Neuronal stem cell (in vitro differentiated cells): ENCODE measurements around the gene DACH2. TPM values are rescaled to one million over a fixed set of nuclear protein-coding genes. Genes with fewer than 3 reads are reported as not detected.

Experiments
- DNase-seq: peaks from one replicate; pipeline ENCODE4 v3.0.0-alpha.2; 2013; ENCODE audit warnings: low spot score
- H2AFZ ChIP-seq: one replicate; pipeline ENCODE4 v1.6.1; 2013; ENCODE audit warnings: mild to moderate bottlenecking, low read length, inconsistent platforms
- H2AK5ac ChIP-seq: 2 replicates; pipeline ENCODE4 v1.6.1; 2013; ENCODE audit warnings: low read depth, mild to moderate bottlenecking, inconsistent platforms, low read length, moderate library complexity, mixed read lengths
- H2BK120ac ChIP-seq: 2 replicates; pipeline ENCODE4 v1.6.1; 2013; ENCODE audit warnings: low read depth, mild to moderate bottlenecking, inconsistent platforms, low read length, moderate library complexity, mixed read lengths
- H2BK12ac ChIP-seq: one replicate; pipeline ENCODE4 v1.6.1; 2013; ENCODE audit warnings: low read length, inconsistent platforms
- H2BK15ac ChIP-seq: 2 replicates; pipeline ENCODE4 v1.6.1; 2013; ENCODE audit warnings: mild to moderate bottlenecking, low read length, inconsistent platforms, mixed read lengths
- H2BK5ac ChIP-seq: one replicate; pipeline ENCODE4 v1.6.1; 2013; ENCODE audit warnings: inconsistent platforms, mild to moderate bottlenecking, low read length, moderate library complexity
- H3K14ac ChIP-seq: one replicate; pipeline ENCODE4 v1.6.1; 2013; ENCODE audit warnings: low read length, inconsistent platforms
- H3K18ac ChIP-seq: 2 replicates; pipeline ENCODE4 v1.6.1; 2013; ENCODE audit warnings: low read length, inconsistent platforms
- H3K23ac ChIP-seq: 2 replicates; pipeline ENCODE4 v1.6.1; 2013; ENCODE audit warnings: low read depth, mild to moderate bottlenecking, mixed read lengths, low read length, inconsistent platforms; ENCODE audit not compliant: poor library complexity
- H3K27ac ChIP-seq: replicated peaks from 3 replicates; pipeline ENCODE4 v1.5.1; 2013; ENCODE audit warnings: low read length, inconsistent platforms
- H3K27me3 ChIP-seq, 3 experiments: 2 replicates each; pipeline ENCODE4 v1.6.1; 2013; ENCODE audit warnings: low read length in 3 of 3, mild to moderate bottlenecking in 2 of 3, inconsistent platforms in 1 of 3, low read depth in 1 of 3, mixed read lengths in 1 of 3, moderate library complexity in 1 of 3; ENCODE audit not compliant: control insufficient read depth in 3 of 3, insufficient read depth in 3 of 3
- H3K36me3 ChIP-seq, 2 donors: replicated peaks in 1 of 2; 2 replicates each; pipeline ENCODE4 v1.6.1; 2013; ENCODE audit warnings: low read length in 2 of 2; ENCODE audit not compliant: control insufficient read depth in 2 of 2, insufficient read depth in 2 of 2
- H3K4ac ChIP-seq: 2 replicates; pipeline ENCODE4 v1.6.1; 2013; ENCODE audit warnings: inconsistent platforms, mild to moderate bottlenecking, low read length, moderate library complexity
- H3K4me1 ChIP-seq, 2 donors: 1 replicate in 1 of 2; 2 replicates in 1 of 2; pipeline ENCODE4 v1.6.1; 2013; ENCODE audit warnings: low read length in 2 of 2, low read depth in 1 of 2; ENCODE audit not compliant: control insufficient read depth in 2 of 2, insufficient read depth in 1 of 2
- H3K4me2 ChIP-seq: one replicate; pipeline ENCODE4 v1.6.1; 2013; ENCODE audit warnings: mild to moderate bottlenecking, low read length, inconsistent platforms; ENCODE audit not compliant: insufficient read depth, poor library complexity, severe bottlenecking
- H3K4me3 ChIP-seq, 2 donors: 2 replicates each; pipeline ENCODE4 v1.5.1; 2013; ENCODE audit warnings: low read length in 2 of 2, mild to moderate bottlenecking in 2 of 2, inconsistent platforms in 1 of 2, moderate library complexity in 1 of 2
- H3K79me1 ChIP-seq: one replicate; pipeline ENCODE4 v1.6.1; 2013; ENCODE audit warnings: low read depth, mild to moderate bottlenecking, inconsistent platforms, low read length, moderate library complexity
- H3K9ac ChIP-seq: one replicate; pipeline ENCODE4 v1.6.1; 2013; ENCODE audit warnings: mild to moderate bottlenecking, low read depth, low read length, inconsistent platforms; ENCODE audit not compliant: poor library complexity
- H3K9me3 ChIP-seq, 2 donors: replicated peaks in 1 of 2; 2 replicates each; pipeline versions ENCODE3 to v1.6.1; 2013; ENCODE audit warnings: low read length in 2 of 2, mild to moderate bottlenecking in 2 of 2, inconsistent platforms in 1 of 2, low read depth in 1 of 2, mixed read lengths in 1 of 2, moderate library complexity in 1 of 2; ENCODE audit not compliant: control insufficient read depth in 2 of 2, insufficient read depth in 1 of 2
- H4K8ac ChIP-seq: one replicate; pipeline ENCODE4 v1.6.1; 2013; ENCODE audit warnings: low read depth, mild to moderate bottlenecking, inconsistent platforms, low read length, moderate library complexity
- H4K91ac ChIP-seq: one replicate; pipeline ENCODE4 v1.6.1; 2013; ENCODE audit warnings: low read length, low read depth, mild to moderate bottlenecking, inconsistent platforms; ENCODE audit not compliant: poor library complexity
- WGBS, 2 donors: extraction: QIAGEN DNeasy Blood & Tissue Kit; methylation state at CpG; one replicate each; pipeline ENCODE4 v1.1.7; 2013; ENCODE audit warnings: missing lambda C conversion rate in 2 of 2, mixed read lengths in 1 of 2; ENCODE audit not compliant: insufficient read length in 2 of 2, insufficient replicate concordance in 1 of 2; ENCODE audit errors: extremely low coverage in 2 of 2; 5-methylcytosine and 5-hydroxymethylcytosine counted together
- small RNA-seq: library from polyadenylated mRNA; stranded (forward); fragments of <200 nt; extraction: miRNeasy Mini kit (QIAGEN cat#:217004); gene quantifications from one replicate; pipeline ENCODE3, GENCODE V24; 2013; ENCODE audit not compliant: insufficient read depth

The DACH2 gene

GRCh38 chrX:86845101-86845500 is 696.9 kb downstream of the DACH2 start:
- Histone ChIP-seq H3K4ac (no peak overlapping the region), H3K18ac (no peak overlapping the region), H2BK15ac (no peak overlapping the region), H3K4me3 (no peak overlapping the region), H3K27ac (no peak overlapping the region), H3K14ac (no peak overlapping the region), H4K8ac (no peak overlapping the region), H2BK12ac (no peak overlapping the region), H4K91ac (no peak overlapping the region), H3K9me3 (no peaks in the 10 kb centered on the region), H3K4me2 (no peak overlapping the region), H3K9ac (no peak overlapping the region), H3K27me3 (no peaks in the 10 kb centered on the region), H3K79me1 (no peaks in the 10 kb centered on the region), H2BK120ac (no peak overlapping the region), H2AK5ac (no peak overlapping the region), H3K23ac (no peak overlapping the region), H2BK5ac (no peak overlapping the region), H3K36me3 (no peaks in the 10 kb centered on the region), H2AFZ (no peak overlapping the region), H3K4me1 (no peaks in the 10 kb centered on the region)
- WGBS, 2 donors, result no CpG with 5 or more reads among the region's 3 CpGs
- DNase-seq, result no peak

Small RNAs within 50 kb of the gene (small RNA-seq; reads per million reads assigned to genes)
- gene FCF1P9 (not detected), gene RF00026 (not detected)
